Measurements from ENCODE around the gene SLC34A3.

DNA sequence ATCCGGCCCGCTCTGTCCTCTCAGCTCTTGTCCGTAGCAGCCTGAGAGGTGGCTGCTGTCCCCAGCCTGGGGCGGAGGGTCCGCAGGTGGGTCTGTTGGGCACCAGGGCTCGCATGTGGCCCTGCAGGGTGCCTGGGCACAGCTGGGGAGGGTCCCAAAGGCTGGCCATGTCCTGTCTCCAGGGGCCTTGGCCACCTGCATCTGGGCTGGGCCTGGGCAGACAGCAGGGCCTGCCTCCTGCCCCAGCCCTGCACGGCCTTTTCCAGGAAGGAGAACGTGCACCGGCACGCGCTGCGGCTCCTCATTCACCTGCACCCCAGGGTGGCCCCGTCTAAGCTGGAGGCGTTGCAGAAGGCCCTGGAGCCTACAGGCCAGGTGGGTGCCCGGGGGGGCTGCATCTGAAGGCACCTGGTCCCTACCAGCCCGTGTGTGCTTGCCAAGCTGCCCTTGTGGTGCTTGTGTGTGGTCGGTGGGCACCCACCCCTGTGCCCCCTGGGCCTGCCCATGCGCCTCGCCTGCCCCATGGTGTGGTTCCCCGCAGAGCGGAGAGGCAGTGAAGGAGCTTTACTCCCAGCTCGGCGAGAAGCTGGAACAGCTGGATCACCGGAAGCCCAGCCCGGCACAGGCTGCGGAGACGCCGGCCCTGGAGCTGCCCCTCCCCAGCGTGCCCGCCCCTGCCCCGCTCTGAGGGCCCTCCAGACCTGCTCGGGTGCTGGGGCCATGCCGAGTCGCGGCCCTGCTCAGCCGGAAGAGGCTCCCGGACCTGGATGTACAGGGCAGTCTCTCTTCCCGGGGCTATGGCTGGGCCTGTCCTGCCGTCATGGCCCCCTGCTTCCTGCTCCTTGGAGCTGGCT lies 41.8 kb downstream of the SLC34A3 start:
- TF ChIP-seq, protein P1, sequence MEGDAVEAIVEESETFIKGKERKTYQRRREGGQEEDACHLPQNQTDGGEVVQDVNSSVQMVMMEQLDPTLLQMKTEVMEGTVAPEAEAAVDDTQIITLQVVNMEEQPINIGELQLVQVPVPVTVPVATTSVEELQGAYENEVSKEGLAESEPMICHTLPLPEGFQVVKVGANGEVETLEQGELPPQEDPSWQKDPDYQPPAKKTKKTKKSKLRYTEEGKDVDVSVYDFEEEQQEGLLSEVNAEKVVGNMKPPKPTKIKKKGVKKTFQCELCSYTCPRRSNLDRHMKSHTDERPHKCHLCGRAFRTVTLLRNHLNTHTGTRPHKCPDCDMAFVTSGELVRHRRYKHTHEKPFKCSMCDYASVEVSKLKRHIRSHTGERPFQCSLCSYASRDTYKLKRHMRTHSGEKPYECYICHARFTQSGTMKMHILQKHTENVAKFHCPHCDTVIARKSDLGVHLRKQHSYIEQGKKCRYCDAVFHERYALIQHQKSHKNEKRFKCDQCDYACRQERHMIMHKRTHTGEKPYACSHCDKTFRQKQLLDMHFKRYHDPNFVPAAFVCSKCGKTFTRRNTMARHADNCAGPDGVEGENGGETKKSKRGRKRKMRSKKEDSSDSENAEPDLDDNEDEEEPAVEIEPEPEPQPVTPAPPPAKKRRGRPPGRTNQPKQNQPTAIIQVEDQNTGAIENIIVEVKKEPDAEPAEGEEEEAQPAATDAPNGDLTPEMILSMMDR (IDR thresholded peaks at IDR 0.05; ENCODE audit: insufficient read depth, low read length): no peak
- no peak for TF ChIP-seq POLR2AphosphoS5 (IDR thresholded peaks at IDR 0.05; ENCODE audit: low read depth)

Measured in HL-60 (cell line).